Colonic mucosa (tissue), 4 donors: ENCODE measurements around the gene KIR2DL3. TPM values are rescaled to one million over a fixed set of nuclear protein-coding genes. Genes with fewer than 3 reads are reported as not detected.
"Not testable (repeated sequence)": the region's sequence is repeated elsewhere in the genome, so short reads cannot be mapped to it uniquely, and the experiment has no call there.

ENCODE experiments used
- DNase-seq: peaks from one replicate; pipeline ENCODE4 v3.0.0-alpha.2; 2020
- H3K27ac ChIP-seq: fragments of 200-600 bp; one replicate; pipeline ENCODE4 v1.8.0; 2021
- H3K27me3 ChIP-seq: fragments of 200-600 bp; one replicate; pipeline ENCODE4 v1.8.0; 2021
- H3K36me3 ChIP-seq: fragments of 200-600 bp; one replicate; pipeline ENCODE4 v1.8.0; 2021
- H3K4me1 ChIP-seq: fragments of 200-600 bp; one replicate; pipeline ENCODE4 v1.8.0; 2021; ENCODE audit warnings: mild to moderate bottlenecking
- H3K4me3 ChIP-seq: fragments of 200-600 bp; one replicate; pipeline ENCODE4 v1.8.0; 2021
- H3K9ac ChIP-seq, 2 donors: one replicate each; pipeline ENCODE4 v1.7.0; 2013; ENCODE audit warnings: control low read depth in 2 of 2, low read depth in 2 of 2, low read length in 2 of 2
- H3K9me3 ChIP-seq: fragments of 200-600 bp; one replicate; pipeline ENCODE4 v1.8.0; 2021
- CTCF ChIP-seq: fragments of 200-600 bp; IDR thresholded peaks from one replicate; pipeline ENCODE4 v1.8.0; 2022; ENCODE audit warnings: antibody characterized with exemption, mild to moderate bottlenecking
- intact Hi-C: fragments of 100-400 bp; cut with DNase I; formaldehyde crosslinking; loops from one replicate; pipeline ENCODE4 v1.14.1; 2022
- total RNA-seq, 2 donors: library from RNA; stranded (reverse); fragmentation: NEBNext Ultra II Directional in 1 of 2; extraction: Animal tissue kit (Norgen Biotek cat#: 25700) in 1 of 2; gene quantifications; one replicate each; pipeline ENCODE4 v1.2.1, GENCODE V29; 2021
- donor health status: healthy.
- donor health status: DM: no; HTN: no; CAD: no.
- donor health status: DM: no; HTN: no; CAD: no.

KIR2DL3 gene
- total RNA-seq, 2 donors from 2014 or later = not detected

DNA sequence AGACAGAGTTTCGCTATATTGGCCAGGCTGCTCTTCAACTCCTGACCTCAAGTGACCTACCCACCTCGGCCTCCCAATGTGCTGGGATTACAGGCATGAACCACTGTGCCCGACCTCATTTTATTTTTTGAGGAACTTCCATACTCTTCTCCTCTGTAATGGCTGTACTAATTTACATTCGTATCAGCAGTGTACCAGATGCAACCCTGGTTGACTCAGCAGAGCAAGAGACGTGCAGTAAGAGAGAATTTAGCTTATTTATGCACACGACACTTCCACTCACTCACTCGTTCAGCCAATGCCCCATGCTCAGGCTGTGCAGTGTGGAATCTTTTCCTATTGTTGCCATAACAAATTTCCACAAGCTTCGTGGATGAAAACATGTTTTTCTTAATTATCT lies 7.1 kb upstream of the KIR2DL3 start:
- intact Hi-C loops = no loop called here
- no peaks in the 10 kb centered on the region for H3K36me3 ChIP-seq
- no peaks in the 10 kb centered on the region for H3K4me1 ChIP-seq
- no peak for DNase-seq
- no peak for TF ChIP-seq CTCF
- no peaks in the 10 kb centered on the region for H3K27me3 ChIP-seq
- no peak overlapping the region for H3K9ac ChIP-seq
- no peak overlapping the region for H3K4me3 ChIP-seq
- no peaks in the 10 kb centered on the region for H3K9me3 ChIP-seq
- H3K27ac ChIP-seq = no peak overlapping the region

- DNase-seq = no peak
- Histone ChIP-seq H3K9me3 (no peaks in the 10 kb centered on the region), H3K27me3 (no peaks in the 10 kb centered on the region), H3K36me3 (no peaks in the 10 kb centered on the region), H3K27ac (no peak overlapping the region), H3K4me3 (no peak overlapping the region), H3K4me1 (no peaks in the 10 kb centered on the region), H3K9ac (no peak overlapping the region)
- intact Hi-C loops = no loop called here
- TF ChIP-seq CTCF = no peak
Measured at GRCh38 chr19:54738715-54739114, 402 bp downstream of the KIR2DL3 start.

DNA sequence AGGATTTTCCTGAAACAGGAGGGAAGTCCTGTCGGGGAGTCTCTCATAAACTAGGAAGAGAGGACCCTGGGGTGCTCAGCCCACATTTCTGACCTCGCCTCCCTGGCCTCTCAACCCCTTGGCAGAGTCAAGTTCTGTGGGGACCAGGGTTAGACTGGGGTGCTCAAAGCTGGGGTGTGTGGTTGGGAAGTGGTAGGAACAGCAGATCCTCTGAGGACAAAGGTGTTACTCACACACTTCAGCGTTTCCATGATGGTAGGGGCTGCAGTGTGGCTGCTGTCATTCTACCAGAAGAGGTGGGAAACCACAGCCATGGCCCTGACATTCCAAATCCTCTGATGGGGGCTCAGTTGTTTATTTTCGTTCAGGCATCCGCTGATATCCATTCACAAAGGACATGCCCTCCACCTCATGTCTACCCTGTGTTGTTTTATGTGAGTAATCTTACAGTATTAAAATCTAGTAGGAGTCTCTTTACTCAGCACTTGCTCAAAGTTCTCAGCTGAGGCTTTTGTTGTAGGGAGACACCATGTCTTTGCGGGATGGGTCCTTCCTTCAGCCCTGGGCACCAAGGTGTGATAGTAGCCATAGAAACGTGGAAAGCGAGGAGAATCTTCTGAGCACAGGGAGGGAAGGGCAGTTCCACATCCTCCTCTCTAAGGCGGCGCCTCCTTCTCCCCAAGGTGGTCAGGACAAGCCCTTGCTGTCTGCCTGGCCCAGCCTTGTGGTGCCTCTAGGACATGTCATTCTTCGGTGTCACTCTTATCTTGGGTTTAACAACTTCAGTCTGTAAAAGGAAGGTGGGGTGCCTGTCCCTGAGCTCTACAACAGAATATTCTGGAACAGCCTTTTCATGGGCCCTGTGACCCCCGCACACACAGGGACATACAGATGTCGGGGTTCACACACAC lies 1.5 kb downstream of the KIR2DL3 start:
- Histone ChIP-seq H3K4me3 (no peak overlapping the region), H3K9me3 (no peaks in the 10 kb centered on the region), H3K9ac (no peak overlapping the region), H3K27me3 (no peaks in the 10 kb centered on the region), H3K27ac (no peak overlapping the region), H3K36me3 (no peaks in the 10 kb centered on the region), H3K4me1 (no peaks in the 10 kb centered on the region)
- no peak for TF ChIP-seq CTCF
- intact Hi-C loops = no loop called here
- no peak for DNase-seq

- intact Hi-C loops, H3K36me3 ChIP-seq, H3K27me3 ChIP-seq, H3K9me3 ChIP-seq, H3K9ac ChIP-seq, H3K4me1 ChIP-seq, H3K4me3 ChIP-seq, DNase-seq, H3K27ac ChIP-seq: not testable (repeated sequence)
Measured at GRCh38 chr19:54741950-54742349, 3.6 kb downstream of the KIR2DL3 start.

GRCh38 chr19:54744080-54744479 lies 5.8 kb downstream of the KIR2DL3 start:
- H3K36me3 ChIP-seq, H3K9ac ChIP-seq, H3K4me1 ChIP-seq, H3K9me3 ChIP-seq, DNase-seq, H3K27me3 ChIP-seq, H3K4me3 ChIP-seq, H3K27ac ChIP-seq, intact Hi-C loops: not testable (repeated sequence)

DNA sequence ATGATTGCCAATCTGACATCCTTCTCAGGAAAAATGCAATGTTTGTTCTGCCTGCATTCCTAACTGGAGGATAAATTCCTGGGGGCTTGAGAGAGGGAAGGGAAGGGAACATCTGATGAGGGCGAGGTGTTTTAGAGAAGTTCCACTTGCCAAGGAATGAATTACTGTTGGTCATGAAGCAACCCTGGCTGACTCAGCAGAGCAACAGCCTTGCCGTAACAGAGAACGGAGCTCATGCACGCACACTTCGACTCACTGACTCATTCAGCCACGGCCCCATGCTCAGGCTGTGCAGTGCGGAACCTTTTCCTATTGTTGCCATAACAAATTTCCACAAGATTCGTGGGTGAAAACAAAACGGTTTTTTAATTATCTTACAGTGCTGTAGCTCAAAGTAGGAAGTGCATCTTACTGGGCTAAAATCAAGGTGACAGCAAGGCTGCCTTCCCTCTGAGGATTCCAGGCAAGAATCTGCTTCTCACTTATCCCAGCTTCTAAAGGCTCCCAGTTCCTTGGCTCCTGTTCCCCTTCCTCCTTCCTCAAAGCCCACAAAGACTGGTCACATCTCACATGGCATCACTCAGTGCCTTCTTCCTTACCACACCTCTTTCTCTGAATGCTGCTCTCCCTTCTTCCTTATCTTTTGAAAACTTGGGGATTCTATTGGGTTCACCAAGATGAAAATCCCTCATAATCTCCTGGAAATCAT lies 9.5 kb downstream of the KIR2DL3 start:
- DNase-seq, H3K9me3 ChIP-seq, H3K9ac ChIP-seq, H3K27ac ChIP-seq, H3K27me3 ChIP-seq, intact Hi-C loops, H3K36me3 ChIP-seq, H3K4me1 ChIP-seq, H3K4me3 ChIP-seq: not testable (repeated sequence)

- DNase-seq = not testable (repeated sequence)
Measured at GRCh38 chr19:54750276-54750675, 12.0 kb downstream of the KIR2DL3 start.

DNA sequence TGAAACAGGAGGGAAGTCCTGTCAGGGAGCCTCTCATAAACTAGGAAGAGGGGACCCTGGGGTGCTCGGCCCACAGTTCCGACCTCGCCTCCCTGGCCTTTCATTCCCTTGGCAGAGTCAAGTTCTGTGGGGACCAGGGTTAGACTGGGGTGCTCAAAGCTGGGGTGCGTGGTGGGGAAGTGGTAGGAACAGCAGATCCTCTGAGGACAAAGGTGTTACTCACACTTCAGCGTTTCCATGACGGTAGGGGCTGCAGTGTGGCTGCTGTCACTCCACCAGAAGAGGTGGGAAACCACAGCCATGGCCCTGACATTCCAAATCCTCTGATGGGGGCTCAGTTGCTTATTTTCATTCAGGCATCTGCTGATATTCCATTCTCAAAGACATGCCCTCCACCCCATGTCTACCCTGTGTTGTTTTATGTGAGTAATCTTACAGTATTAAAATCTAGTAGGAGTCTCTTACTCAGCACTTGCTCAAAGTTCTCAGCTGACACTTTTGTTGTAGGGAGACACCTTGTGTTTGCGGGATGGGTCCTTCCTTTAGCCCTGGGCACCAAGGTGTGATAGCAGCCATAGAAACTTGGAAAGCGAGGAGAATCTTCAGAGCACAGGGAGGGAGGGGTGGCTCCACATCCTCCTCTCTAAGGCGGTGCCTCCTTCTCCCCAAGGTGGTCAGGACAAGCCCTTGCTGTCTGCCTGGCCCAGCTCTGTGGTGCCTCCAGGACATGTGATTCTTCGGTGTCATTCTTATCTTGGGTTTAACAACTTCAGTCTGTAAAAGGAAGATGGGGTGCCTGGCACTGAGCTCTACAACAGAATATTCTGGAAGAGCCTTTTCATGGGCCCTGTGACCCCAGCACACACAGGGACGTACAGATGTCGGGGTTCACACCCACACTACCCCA lies 18.1 kb downstream of the KIR2DL3 start:
- H3K27ac ChIP-seq, H3K4me1 ChIP-seq, DNase-seq, H3K9me3 ChIP-seq, H3K9ac ChIP-seq, H3K36me3 ChIP-seq, H3K4me3 ChIP-seq, intact Hi-C loops, H3K27me3 ChIP-seq: not testable (repeated sequence)

More at GRCh38 chr19:54750276-54750675, 12.0 kb downstream of the KIR2DL3 start:
- H3K36me3 ChIP-seq, H3K9me3 ChIP-seq, H3K27me3 ChIP-seq, H3K4me3 ChIP-seq, intact Hi-C loops, H3K4me1 ChIP-seq, H3K27ac ChIP-seq, H3K9ac ChIP-seq: not testable (repeated sequence)

DNA sequence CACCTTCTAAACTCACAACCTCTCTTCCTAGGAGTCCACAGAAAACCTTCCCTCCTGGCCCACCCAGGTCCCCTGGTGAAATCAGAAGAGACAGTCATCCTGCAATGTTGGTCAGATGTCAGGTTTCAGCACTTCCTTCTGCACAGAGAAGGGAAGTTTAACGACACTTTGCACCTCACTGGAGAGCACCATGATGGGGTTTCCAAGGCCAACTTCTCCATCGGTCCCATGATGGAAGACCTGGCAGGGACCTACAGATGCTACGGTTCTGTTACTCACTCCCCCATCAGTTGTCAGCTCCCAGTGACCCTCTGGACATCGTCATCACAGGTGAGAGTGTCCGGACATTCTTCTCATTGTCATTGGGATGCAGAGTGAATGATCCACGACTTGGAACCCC lies 20.3 kb downstream of the KIR2DL3 start:
- H3K27ac ChIP-seq, DNase-seq, intact Hi-C loops, H3K4me3 ChIP-seq, H3K9me3 ChIP-seq, H3K27me3 ChIP-seq, H3K9ac ChIP-seq, H3K36me3 ChIP-seq, H3K4me1 ChIP-seq: not testable (repeated sequence)

DNA sequence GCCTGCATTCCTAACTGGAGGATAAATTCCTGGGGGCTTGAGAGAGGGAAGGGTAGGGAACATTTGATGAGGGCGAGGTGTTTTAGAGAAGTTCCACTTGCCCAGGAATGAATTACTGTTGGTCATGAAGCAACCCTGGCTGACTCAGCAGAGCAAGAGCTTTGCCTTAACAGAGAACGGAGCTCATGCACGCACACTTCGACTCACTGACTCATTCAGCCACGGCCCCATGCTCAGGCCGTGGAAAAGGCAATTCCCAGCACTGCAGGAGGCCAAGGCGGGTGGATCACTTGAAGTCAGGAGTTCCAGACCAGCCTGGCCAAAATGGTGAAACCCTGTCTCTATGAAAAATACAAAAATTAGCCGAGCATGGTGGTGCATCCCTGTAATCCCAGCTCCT lies 25.9 kb downstream of the KIR2DL3 start:
- H3K27me3 ChIP-seq, DNase-seq, H3K27ac ChIP-seq, H3K36me3 ChIP-seq, H3K9ac ChIP-seq, H3K4me1 ChIP-seq, H3K4me3 ChIP-seq, intact Hi-C loops, H3K9me3 ChIP-seq: not testable (repeated sequence)
